GOT3 (cell line): ENCODE measurements around the gene TOP2B.
A peak's percentile ranks its signal among the peaks of the same experiment; 100 is the strongest.

Experiments
- DNase-seq: peaks from one replicate; lab custom pipeline; 2025; ENCODE audit warnings: mixed read lengths; lab: John Stamatoyannopoulos, UW

Gene TOP2B

GRCh38 chr3:25611193-25611592 is 53.5 kb downstream of the TOP2B start:
- DNase-seq, result no peak

GRCh38 chr3:25610779-25611178 is 53.9 kb downstream of the TOP2B start:
- no peak for DNase-seq

- no peak for DNase-seq
Measured at GRCh38 chr3:25610167-25610566, 54.5 kb downstream of the TOP2B start.

- DNase-seq, result no peak
Measured at GRCh38 chr3:25604107-25604805, 60.5 kb downstream of the TOP2B start.

- DNase-seq, result no peak
Measured at GRCh38 chr3:25603703-25604102, 61.0 kb downstream of the TOP2B start.

GRCh38 chr3:25597535-25598101 is 67.1 kb downstream of the TOP2B start:
- no peak for DNase-seq

GRCh38 chr3:25594007-25594502 is 70.7 kb downstream of the TOP2B start:
- no peak for DNase-seq

- DNase-seq, result no peak
Measured at GRCh38 chr3:25593001-25593400, 71.7 kb downstream of the TOP2B start.

- peak; percentile 40 for DNase-seq
Measured at GRCh38 chr3:25592510-25592968, 72.2 kb downstream of the TOP2B start.

- no peak for DNase-seq
Measured at GRCh38 chr3:25589783-25590258, 74.9 kb downstream of the TOP2B start.

- no peak for DNase-seq
Measured at GRCh38 chr3:25589104-25589782, 75.5 kb downstream of the TOP2B start.

- DNase-seq, result no peak
Measured at GRCh38 chr3:25588441-25589103, 76.1 kb downstream of the TOP2B start.

- no peak for DNase-seq
Measured at GRCh38 chr3:25587975-25588374, 76.7 kb downstream of the TOP2B start.

GRCh38 chr3:25587526-25587925 is 77.2 kb downstream of the TOP2B start:
- no peak for DNase-seq

GRCh38 chr3:25587094-25587493 is 77.6 kb downstream of the TOP2B start:
- no peak for DNase-seq

GRCh38 chr3:25586553-25586952 is 78.2 kb downstream of the TOP2B start:
- DNase-seq, result no peak

- no peak for DNase-seq
Measured at GRCh38 chr3:25586167-25586505, 78.6 kb downstream of the TOP2B start.

GRCh38 chr3:25585361-25586166 is 79.1 kb downstream of the TOP2B start:
- no peak for DNase-seq

GRCh38 chr3:25584011-25584789 is 80.5 kb downstream of the TOP2B start:
- DNase-seq, result no peak

- DNase-seq, result no peak
Measured at GRCh38 chr3:25583343-25583742, 81.4 kb downstream of the TOP2B start.

- DNase-seq, result peak; percentile 59
Measured at GRCh38 chr3:25582242-25582641, 82.5 kb downstream of the TOP2B start.
